Measurements from ENCODE around the gene NR1D1.

DNA sequence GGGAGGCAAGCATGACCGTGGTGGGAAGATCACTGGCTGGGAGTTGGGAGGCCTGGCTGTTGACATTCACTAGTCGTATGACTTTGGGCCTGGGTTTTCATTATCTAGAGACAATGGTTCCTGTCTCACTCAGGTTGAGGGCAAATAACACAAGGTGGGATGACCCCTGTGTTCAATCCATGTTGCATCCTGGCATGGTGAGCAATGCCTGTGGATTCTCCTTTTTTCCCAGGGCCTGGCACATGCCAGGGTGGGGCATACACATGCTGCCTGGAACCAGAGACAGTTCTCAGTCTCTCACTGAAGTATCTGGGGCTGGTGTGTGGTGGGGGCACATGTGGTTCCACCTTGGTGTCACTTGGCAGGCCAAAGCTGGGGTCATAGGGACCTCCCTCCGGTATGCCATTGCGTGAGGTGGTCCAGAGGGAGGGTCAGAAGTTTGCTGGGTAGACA lies 32.2 kb downstream of the NR1D1 start:
- TF ChIP-seq CTCF (IDR thresholded peaks at IDR 0.05; ENCODE audit: insufficient read depth, low read length) = no peak
- no peak for TF ChIP-seq POLR2AphosphoS5 (IDR thresholded peaks at IDR 0.05; ENCODE audit: low read depth)
- no peak for TF ChIP-seq REST (IDR thresholded peaks at IDR 0.05; ENCODE audit: insufficient replicate concordance, low read depth)

All from HL-60 (cell line).